WTC11 (cell line): Measurements from ENCODE around the gene SLC38A11. TPM values are rescaled to one million over a fixed set of nuclear protein-coding genes. Genes with fewer than 3 reads are reported as not detected.

Source experiments
- ATAC-seq: fragments of 200-7000 bp; cut with Tn5 transposase; 2 replicates; pipeline ENCODE4 v1.10.0; 2021; ENCODE audit warnings: mild to moderate bottlenecking, moderate library complexity
- CTCF ChIA-PET: fragments of 300-600 bp; sonication (Branson Sonifier 250); formaldehyde crosslinking; loops from one replicate; lab custom pipeline; 2021; ENCODE audit warnings: antibody characterized with exemption; lab: Charles Lee
- POLR2A ChIA-PET: fragments of 350-600 bp; sonication (Branson Sonifier 250); formaldehyde crosslinking; loops from one replicate; lab custom pipeline; 2021; ENCODE audit warnings: antibody characterized with exemption; lab: Charles Lee
- DNase-seq: peaks from one replicate; pipeline ENCODE4 v3.0.0; 2021; ENCODE audit warnings: low spot score
- H3K27ac Mint-ChIP-seq: 2 replicates; pipeline ENCODE4 v1.8.0; 2021; ENCODE audit warnings: mixed read lengths
- H3K27me3 Mint-ChIP-seq: 2 replicates; pipeline ENCODE4 v1.8.0; 2021; ENCODE audit warnings: low read depth, mild to moderate bottlenecking, moderate library complexity, mixed read lengths
- H3K36me3 Mint-ChIP-seq: 2 replicates; pipeline ENCODE4 v1.8.0; 2021; ENCODE audit warnings: mixed read lengths
- H3K4me1 Mint-ChIP-seq: 2 replicates; pipeline ENCODE4 v1.8.0; 2022; ENCODE audit warnings: mixed read lengths
- H3K4me3 Mint-ChIP-seq: 2 replicates; pipeline ENCODE4 v1.8.0; 2021; ENCODE audit warnings: mild to moderate bottlenecking, moderate library complexity, mixed read lengths
- H3K9me3 Mint-ChIP-seq: 2 replicates; pipeline ENCODE4 v1.8.0; 2021; ENCODE audit warnings: mixed read lengths
- IRF2 ChIP-seq: sonication (generic); formaldehyde crosslinking; IDR thresholded peaks from 2 replicates; pipeline ENCODE4 v1.8.0; 2022; ENCODE audit warnings: low read depth, missing genetic modification reagents, borderline replicate concordance
- JAZF1 ChIP-seq: fragments of 250-450 bp; sonication (Bioruptor Pico); IDR thresholded peaks from 2 replicates; pipeline ENCODE4 v1.9.0; 2021; ENCODE audit warnings: moderate library complexity, mild to moderate bottlenecking, inconsistent platforms
- MXD4 ChIP-seq: fragments of 250-450 bp; sonication (Bioruptor Pico); IDR thresholded peaks from 2 replicates; pipeline ENCODE4 v1.8.0; 2021; ENCODE audit warnings: mild to moderate bottlenecking, moderate library complexity, borderline replicate concordance
- MYBL2 ChIP-seq: sonication (generic); formaldehyde crosslinking; IDR thresholded peaks from 2 replicates; pipeline ENCODE4 v1.8.1; 2023; ENCODE audit warnings: mild to moderate bottlenecking, moderate library complexity, missing genetic modification reagents
- NR2C2 ChIP-seq: sonication (generic); formaldehyde crosslinking; IDR thresholded peaks from 2 replicates; pipeline ENCODE4 v1.8.0; 2022; ENCODE audit warnings: mild to moderate bottlenecking, missing genetic modification reagents
- NR3C1 ChIP-seq: sonication (generic); formaldehyde crosslinking; conservative IDR thresholded peaks from 2 replicates; pipeline ENCODE4 v1.8.1; 2023; ENCODE audit warnings: low read depth, mild to moderate bottlenecking, missing genetic modification reagents
- OVOL2 ChIP-seq: fragments of 250-450 bp; sonication (Bioruptor Pico); IDR thresholded peaks from 2 replicates; pipeline ENCODE4 v1.9.0; 2021; ENCODE audit warnings: mild to moderate bottlenecking, borderline replicate concordance
- SMAD3 ChIP-seq: sonication (generic); formaldehyde crosslinking; IDR thresholded peaks from 2 replicates; pipeline ENCODE4 v1.8.0; 2022; ENCODE audit warnings: missing genetic modification reagents, mild to moderate bottlenecking, borderline replicate concordance
- TEAD4 ChIP-seq: sonication (generic); formaldehyde crosslinking; IDR thresholded peaks from 2 replicates; pipeline ENCODE4 v1.8.0; 2022; ENCODE audit warnings: mild to moderate bottlenecking, missing genetic modification reagents
- ZBTB21 ChIP-seq: sonication (generic); formaldehyde crosslinking; IDR thresholded peaks from 2 replicates; pipeline ENCODE4 v1.8.1; 2023; ENCODE audit warnings: mild to moderate bottlenecking, missing genetic modification reagents, borderline replicate concordance
- ZNF138 ChIP-seq: sonication (generic); formaldehyde crosslinking; conservative IDR thresholded peaks from 2 replicates; pipeline ENCODE4 v1.8.1; 2022; ENCODE audit warnings: mild to moderate bottlenecking, moderate library complexity, missing genetic modification reagents
- ZNF263 ChIP-seq: sonication (generic); formaldehyde crosslinking; IDR thresholded peaks from 2 replicates; pipeline ENCODE4 v1.8.1; 2022; ENCODE audit warnings: low read depth, mild to moderate bottlenecking, moderate library complexity, missing genetic modification reagents
- ZNF317 ChIP-seq: sonication (generic); formaldehyde crosslinking; IDR thresholded peaks from 2 replicates; pipeline ENCODE4 v1.8.1; 2023; ENCODE audit warnings: low read depth, mild to moderate bottlenecking, moderate library complexity, missing genetic modification reagents, borderline replicate concordance
- ZNF671 ChIP-seq: fragments of 250-450 bp; sonication (Bioruptor Pico); IDR thresholded peaks from 2 replicates; pipeline ENCODE4 v1.8.0; 2021; ENCODE audit warnings: mild to moderate bottlenecking
- total RNA-seq: library from RNA; stranded (reverse); gene quantifications from 3 replicates; pipeline ENCODE4 v1.2.3, GENCODE V29; 2021
- TF ChIP-seq, protein P1 (sequence below): sonication (generic); formaldehyde crosslinking; IDR thresholded peaks from 2 replicates; pipeline ENCODE4 v1.8.0; 2022; ENCODE audit warnings: mild to moderate bottlenecking, missing genetic modification reagents
- TF ChIP-seq, protein P2 (sequence below): sonication (generic); formaldehyde crosslinking; IDR thresholded peaks from 2 replicates; pipeline ENCODE4 v1.8.0; 2022; ENCODE audit warnings: missing genetic modification reagents
- TF ChIP-seq, protein P3 (sequence below): sonication (generic); formaldehyde crosslinking; IDR thresholded peaks from 2 replicates; pipeline ENCODE4 v1.8.1; 2023; ENCODE audit warnings: mild to moderate bottlenecking, missing genetic modification reagents, borderline replicate concordance
- TF ChIP-seq, protein P4 (sequence below): sonication (generic); formaldehyde crosslinking; IDR thresholded peaks from 2 replicates; pipeline ENCODE4 v1.8.1; 2022; ENCODE audit warnings: low read depth, missing genetic modification reagents, borderline replicate concordance
- TF ChIP-seq, protein P5 (sequence below): fragments of 250-450 bp; sonication (Bioruptor Pico); IDR thresholded peaks from 2 replicates; pipeline ENCODE4 v1.9.0; 2021; ENCODE audit warnings: mild to moderate bottlenecking

Gene SLC38A11
- total RNA-seq, 1 experiment from 2014 or later: not detected

DNA sequence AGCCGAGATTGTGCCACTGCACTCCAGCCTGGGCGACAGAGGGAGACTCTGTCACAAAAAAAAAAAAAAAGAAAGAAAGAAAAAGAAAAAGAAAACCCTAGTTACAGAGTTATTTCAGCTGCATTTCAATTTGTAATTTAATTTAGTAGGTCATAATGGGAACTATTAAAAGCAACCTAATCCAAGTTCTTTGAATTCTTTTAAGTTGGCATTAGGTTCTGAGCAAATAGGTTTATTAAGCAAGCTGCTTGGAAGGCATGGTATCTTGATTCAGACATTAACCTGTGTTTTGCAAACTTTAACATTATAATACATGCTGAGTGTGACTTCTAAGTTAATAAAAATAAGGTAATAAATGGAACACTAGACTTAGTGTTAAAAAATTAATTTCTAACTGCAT lies 83.9 kb downstream of the SLC38A11 start:
- Mint-ChIP-seq H3K9me3 (peaks cover 4% of the 10 kb centered on the region; the same call in 1 of the 2 replicates), H3K27me3 (no peaks in the 10 kb centered on the region), H3K36me3 (no peaks in the 10 kb centered on the region), H3K4me3 (no peak overlapping the region), H3K27ac (no peak overlapping the region), H3K4me1 (no peaks in the 10 kb centered on the region; the same call in 1 of the 2 replicates)
- TF ChIP-seq SMAD3: no peak
- TF ChIP-seq ZNF138: no peak
- TF ChIP-seq ZNF317 (CRISPR knock-in tag): no peak
- TF ChIP-seq IRF2 (CRISPR knock-in tag): no peak
- TF ChIP-seq NR3C1 (CRISPR knock-in tag): no peak
- no peak for TF ChIP-seq ZBTB21 (CRISPR knock-in tag)
- TF ChIP-seq, protein P1, sequence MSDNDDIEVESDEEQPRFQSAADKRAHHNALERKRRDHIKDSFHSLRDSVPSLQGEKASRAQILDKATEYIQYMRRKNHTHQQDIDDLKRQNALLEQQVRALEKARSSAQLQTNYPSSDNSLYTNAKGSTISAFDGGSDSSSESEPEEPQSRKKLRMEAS (CRISPR knock-in tag): no peak
- TF ChIP-seq MXD4 (CRISPR knock-in tag): no peak
- TF ChIP-seq, protein P2, sequence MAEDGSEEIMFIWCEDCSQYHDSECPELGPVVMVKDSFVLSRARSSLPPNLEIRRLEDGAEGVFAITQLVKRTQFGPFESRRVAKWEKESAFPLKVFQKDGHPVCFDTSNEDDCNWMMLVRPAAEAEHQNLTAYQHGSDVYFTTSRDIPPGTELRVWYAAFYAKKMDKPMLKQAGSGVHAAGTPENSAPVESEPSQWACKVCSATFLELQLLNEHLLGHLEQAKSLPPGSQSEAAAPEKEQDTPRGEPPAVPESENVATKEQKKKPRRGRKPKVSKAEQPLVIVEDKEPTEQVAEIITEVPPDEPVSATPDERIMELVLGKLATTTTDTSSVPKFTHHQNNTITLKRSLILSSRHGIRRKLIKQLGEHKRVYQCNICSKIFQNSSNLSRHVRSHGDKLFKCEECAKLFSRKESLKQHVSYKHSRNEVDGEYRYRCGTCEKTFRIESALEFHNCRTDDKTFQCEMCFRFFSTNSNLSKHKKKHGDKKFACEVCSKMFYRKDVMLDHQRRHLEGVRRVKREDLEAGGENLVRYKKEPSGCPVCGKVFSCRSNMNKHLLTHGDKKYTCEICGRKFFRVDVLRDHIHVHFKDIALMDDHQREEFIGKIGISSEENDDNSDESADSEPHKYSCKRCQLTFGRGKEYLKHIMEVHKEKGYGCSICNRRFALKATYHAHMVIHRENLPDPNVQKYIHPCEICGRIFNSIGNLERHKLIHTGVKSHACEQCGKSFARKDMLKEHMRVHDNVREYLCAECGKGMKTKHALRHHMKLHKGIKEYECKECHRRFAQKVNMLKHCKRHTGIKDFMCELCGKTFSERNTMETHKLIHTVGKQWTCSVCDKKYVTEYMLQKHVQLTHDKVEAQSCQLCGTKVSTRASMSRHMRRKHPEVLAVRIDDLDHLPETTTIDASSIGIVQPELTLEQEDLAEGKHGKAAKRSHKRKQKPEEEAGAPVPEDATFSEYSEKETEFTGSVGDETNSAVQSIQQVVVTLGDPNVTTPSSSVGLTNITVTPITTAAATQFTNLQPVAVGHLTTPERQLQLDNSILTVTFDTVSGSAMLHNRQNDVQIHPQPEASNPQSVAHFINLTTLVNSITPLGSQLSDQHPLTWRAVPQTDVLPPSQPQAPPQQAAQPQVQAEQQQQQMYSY: no peak
- TF ChIP-seq, protein P3, sequence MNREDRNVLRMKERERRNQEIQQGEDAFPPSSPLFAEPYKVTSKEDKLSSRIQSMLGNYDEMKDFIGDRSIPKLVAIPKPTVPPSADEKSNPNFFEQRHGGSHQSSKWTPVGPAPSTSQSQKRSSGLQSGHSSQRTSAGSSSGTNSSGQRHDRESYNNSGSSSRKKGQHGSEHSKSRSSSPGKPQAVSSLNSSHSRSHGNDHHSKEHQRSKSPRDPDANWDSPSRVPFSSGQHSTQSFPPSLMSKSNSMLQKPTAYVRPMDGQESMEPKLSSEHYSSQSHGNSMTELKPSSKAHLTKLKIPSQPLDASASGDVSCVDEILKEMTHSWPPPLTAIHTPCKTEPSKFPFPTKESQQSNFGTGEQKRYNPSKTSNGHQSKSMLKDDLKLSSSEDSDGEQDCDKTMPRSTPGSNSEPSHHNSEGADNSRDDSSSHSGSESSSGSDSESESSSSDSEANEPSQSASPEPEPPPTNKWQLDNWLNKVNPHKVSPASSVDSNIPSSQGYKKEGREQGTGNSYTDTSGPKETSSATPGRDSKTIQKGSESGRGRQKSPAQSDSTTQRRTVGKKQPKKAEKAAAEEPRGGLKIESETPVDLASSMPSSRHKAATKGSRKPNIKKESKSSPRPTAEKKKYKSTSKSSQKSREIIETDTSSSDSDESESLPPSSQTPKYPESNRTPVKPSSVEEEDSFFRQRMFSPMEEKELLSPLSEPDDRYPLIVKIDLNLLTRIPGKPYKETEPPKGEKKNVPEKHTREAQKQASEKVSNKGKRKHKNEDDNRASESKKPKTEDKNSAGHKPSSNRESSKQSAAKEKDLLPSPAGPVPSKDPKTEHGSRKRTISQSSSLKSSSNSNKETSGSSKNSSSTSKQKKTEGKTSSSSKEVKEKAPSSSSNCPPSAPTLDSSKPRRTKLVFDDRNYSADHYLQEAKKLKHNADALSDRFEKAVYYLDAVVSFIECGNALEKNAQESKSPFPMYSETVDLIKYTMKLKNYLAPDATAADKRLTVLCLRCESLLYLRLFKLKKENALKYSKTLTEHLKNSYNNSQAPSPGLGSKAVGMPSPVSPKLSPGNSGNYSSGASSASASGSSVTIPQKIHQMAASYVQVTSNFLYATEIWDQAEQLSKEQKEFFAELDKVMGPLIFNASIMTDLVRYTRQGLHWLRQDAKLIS (CRISPR knock-in tag): no peak
- no peak for TF ChIP-seq OVOL2 (CRISPR knock-in tag)
- TF ChIP-seq TEAD4 (CRISPR knock-in tag): no peak
- no peak for TF ChIP-seq MYBL2 (CRISPR knock-in tag)
- TF ChIP-seq, protein P4, sequence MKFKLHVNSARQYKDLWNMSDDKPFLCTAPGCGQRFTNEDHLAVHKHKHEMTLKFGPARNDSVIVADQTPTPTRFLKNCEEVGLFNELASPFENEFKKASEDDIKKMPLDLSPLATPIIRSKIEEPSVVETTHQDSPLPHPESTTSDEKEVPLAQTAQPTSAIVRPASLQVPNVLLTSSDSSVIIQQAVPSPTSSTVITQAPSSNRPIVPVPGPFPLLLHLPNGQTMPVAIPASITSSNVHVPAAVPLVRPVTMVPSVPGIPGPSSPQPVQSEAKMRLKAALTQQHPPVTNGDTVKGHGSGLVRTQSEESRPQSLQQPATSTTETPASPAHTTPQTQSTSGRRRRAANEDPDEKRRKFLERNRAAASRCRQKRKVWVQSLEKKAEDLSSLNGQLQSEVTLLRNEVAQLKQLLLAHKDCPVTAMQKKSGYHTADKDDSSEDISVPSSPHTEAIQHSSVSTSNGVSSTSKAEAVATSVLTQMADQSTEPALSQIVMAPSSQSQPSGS: no peak
- no peak for TF ChIP-seq JAZF1 (CRISPR knock-in tag)
- TF ChIP-seq, protein P5, sequence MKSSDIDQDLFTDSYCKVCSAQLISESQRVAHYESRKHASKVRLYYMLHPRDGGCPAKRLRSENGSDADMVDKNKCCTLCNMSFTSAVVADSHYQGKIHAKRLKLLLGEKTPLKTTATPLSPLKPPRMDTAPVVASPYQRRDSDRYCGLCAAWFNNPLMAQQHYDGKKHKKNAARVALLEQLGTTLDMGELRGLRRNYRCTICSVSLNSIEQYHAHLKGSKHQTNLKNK (CRISPR knock-in tag): no peak
- TF ChIP-seq ZNF263 (CRISPR knock-in tag): no peak
- no peak for TF ChIP-seq ZNF671
- TF ChIP-seq NR2C2 (CRISPR knock-in tag): no peak
- ChIA-PET CTCF (interaction anchor here (0.6 to 0.7 kb wide), 2 partner anchors 169 to 345 kb away, joined by 4 read pairs; no protein-coding TSS in a partner anchor), POLR2A (no interaction called here)
- ATAC-seq (no peak), DNase-seq (no peak)
